GM23248 (cell line): Measurements from ENCODE around the gene MSRB3.

Source experiments
- EZH2 ChIP-seq: fragments of 200-600 bp; sonication (generic); IDR thresholded peaks from 2 replicates; pipeline ENCODE4 v1.6.1; 2018; ENCODE audit warnings: antibody characterized with exemption, mild to moderate bottlenecking; ENCODE audit not compliant: insufficient read depth, poor library complexity, severe bottlenecking
- EZH2phosphoT487 ChIP-seq: fragments of 200-600 bp; sonication (generic); IDR thresholded peaks from 2 replicates; pipeline ENCODE4 v1.6.1; 2018; ENCODE audit warnings: antibody characterized with exemption, moderate library complexity, mild to moderate bottlenecking, low read depth; ENCODE audit not compliant: insufficient read depth

- TF ChIP-seq EZH2phosphoT487 = no peak
- no peak for TF ChIP-seq EZH2
These were observed 20.5 kb upstream of the MSRB3 start for GRCh38 chr12:65257986-65258385.
